ENCODE measurements around the gene RFX1.

RFX1 gene

DNA sequence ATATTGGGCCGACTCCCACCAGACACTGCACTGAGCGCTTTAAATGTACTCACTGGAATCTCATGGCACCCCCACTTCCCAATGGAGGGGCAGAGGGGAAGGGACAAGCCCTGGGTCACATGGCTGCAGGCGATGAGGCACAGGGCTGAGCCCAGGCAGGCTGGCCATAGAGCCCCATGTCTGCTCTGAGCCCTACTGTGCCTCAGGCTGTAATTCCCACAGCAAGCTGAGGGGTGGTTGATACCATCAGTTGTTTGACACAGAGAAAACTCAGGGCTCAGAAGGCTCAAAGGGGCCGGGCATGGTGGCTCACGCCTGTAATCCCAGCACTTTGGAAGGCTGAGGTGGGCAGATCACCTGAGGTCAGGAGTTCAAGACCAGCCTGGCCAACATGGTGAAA, 25.1 kb downstream of the RFX1 start:
- Histone ChIP-seq H3K4me1 (peaks cover 63% of the 10 kb centered on the region), H3K27ac (peak overlapping the region; percentile 40), H3K27me3 (ENCODE audit: control insufficient read depth, insufficient read depth, low read length) (no peaks in the 10 kb centered on the region), H3K9me3 (ENCODE audit: control insufficient read depth, low read length) (no peaks in the 10 kb centered on the region), H3K79me2 (peaks cover 3% of the 10 kb centered on the region), H3K36me3 (ENCODE audit: control insufficient read depth, insufficient read depth, low read length) (no peaks in the 10 kb centered on the region), H3K4me2 (ENCODE audit: low read length) (no peak overlapping the region), H2AFZ (no peak overlapping the region), H3K9ac (no peak overlapping the region), H3K4me3 (ENCODE audit: low read depth, low read length) (no peak overlapping the region)
- TF ChIP-seq, protein P1, sequence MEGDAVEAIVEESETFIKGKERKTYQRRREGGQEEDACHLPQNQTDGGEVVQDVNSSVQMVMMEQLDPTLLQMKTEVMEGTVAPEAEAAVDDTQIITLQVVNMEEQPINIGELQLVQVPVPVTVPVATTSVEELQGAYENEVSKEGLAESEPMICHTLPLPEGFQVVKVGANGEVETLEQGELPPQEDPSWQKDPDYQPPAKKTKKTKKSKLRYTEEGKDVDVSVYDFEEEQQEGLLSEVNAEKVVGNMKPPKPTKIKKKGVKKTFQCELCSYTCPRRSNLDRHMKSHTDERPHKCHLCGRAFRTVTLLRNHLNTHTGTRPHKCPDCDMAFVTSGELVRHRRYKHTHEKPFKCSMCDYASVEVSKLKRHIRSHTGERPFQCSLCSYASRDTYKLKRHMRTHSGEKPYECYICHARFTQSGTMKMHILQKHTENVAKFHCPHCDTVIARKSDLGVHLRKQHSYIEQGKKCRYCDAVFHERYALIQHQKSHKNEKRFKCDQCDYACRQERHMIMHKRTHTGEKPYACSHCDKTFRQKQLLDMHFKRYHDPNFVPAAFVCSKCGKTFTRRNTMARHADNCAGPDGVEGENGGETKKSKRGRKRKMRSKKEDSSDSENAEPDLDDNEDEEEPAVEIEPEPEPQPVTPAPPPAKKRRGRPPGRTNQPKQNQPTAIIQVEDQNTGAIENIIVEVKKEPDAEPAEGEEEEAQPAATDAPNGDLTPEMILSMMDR (IDR thresholded peaks at IDR 0.05): no peak

DNA sequence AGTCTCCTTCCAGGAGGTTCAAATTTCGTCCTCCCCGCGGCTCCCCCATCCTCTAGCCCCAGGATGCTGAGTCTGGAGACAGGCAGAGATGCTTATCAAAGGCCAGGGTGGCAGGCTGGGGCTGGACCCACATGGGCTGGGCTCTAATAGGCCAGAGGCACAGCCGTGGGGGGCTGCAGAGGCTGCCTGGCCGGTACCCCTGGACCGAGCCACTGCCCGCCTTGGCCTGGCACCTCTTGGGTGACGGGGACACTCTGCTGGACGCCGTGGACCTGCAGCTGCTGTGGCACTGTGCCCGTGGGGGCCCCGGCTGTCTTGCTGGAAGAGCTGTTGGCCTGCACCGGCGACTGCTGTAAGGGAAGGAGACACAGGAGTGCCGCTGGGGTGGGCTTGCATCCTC, 25.8 kb downstream of the RFX1 start:
- Histone ChIP-seq H2AFZ (no peak overlapping the region), H3K27ac (peak overlapping the region; percentile 40), H3K9ac (no peak overlapping the region), H3K79me2 (peaks cover 3% of the 10 kb centered on the region), H3K36me3 (ENCODE audit: control insufficient read depth, insufficient read depth, low read length) (no peaks in the 10 kb centered on the region), H3K9me3 (ENCODE audit: control insufficient read depth, low read length) (no peaks in the 10 kb centered on the region), H3K27me3 (ENCODE audit: control insufficient read depth, insufficient read depth, low read length) (no peaks in the 10 kb centered on the region), H3K4me3 (ENCODE audit: low read depth, low read length) (no peak overlapping the region), H3K4me2 (ENCODE audit: low read length) (peak overlapping the region; percentile 70), H3K4me1 (peaks cover 56% of the 10 kb centered on the region)
- TF ChIP-seq, protein P1 (IDR thresholded peaks at IDR 0.05): no peak

DNA sequence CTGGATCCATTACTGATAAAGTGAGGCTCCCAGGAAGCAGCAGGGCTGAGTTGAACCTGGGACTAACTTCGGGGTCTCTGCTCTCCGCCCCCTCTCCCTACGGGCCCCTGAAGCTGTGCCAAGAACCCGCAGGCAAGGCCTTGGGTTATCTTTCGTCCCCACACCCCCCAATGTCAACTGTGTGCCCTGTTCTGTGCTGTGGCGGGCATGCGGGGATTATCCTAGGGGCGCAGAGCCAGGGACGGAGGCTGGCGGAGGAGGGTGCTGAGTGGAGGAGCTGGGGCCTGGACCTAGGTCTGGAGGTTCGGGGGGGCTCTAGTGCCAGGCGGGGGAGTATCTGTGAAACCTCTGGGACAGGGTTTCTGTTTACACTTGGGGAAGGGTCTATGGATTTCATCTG, 26.4 kb downstream of the RFX1 start:
- H3K27me3 ChIP-seq (ENCODE audit: control insufficient read depth, insufficient read depth, low read length): no peaks in the 10 kb centered on the region
- peaks cover 3% of the 10 kb centered on the region for H3K79me2 ChIP-seq
- TF ChIP-seq, protein P1 (IDR thresholded peaks at IDR 0.05): no peak
- no peaks in the 10 kb centered on the region for H3K9me3 ChIP-seq (ENCODE audit: control insufficient read depth, low read length)
- H3K27ac ChIP-seq: peak overlapping the region; percentile 40
- peak overlapping the region; percentile 70 for H3K4me2 ChIP-seq (ENCODE audit: low read length)
- no peaks in the 10 kb centered on the region for H3K36me3 ChIP-seq (ENCODE audit: control insufficient read depth, insufficient read depth, low read length)
- peak overlapping the region; percentile 38 for H3K4me3 ChIP-seq (ENCODE audit: low read depth, low read length)
- H2AFZ ChIP-seq: peak overlapping the region; percentile 42
- H3K4me1 ChIP-seq: peaks cover 49% of the 10 kb centered on the region
- no peak overlapping the region for H3K9ac ChIP-seq

DNA sequence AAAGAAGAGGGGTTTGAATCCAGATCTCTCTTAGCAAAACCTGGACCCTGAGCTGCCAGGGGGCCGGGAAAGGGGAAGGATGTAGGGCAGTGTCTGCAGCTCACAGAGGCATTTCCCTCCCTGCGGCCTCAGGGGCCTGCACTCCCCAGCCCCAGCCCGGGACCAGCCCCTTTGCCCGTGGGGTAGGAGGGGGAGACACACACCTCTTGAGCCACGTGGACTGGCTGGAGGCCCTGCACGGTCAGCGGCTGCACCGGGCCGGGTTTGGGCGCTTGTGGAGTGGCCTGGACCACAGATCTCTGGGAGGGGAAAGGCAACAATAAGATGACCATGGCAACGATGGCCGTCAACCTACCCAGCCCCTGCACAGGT, 26.9 kb downstream of the RFX1 start:
- peak overlapping the region; percentile 42 for H2AFZ ChIP-seq
- peaks cover 49% of the 10 kb centered on the region for H3K4me1 ChIP-seq
- no peaks in the 10 kb centered on the region for H3K9me3 ChIP-seq (ENCODE audit: control insufficient read depth, low read length)
- H3K36me3 ChIP-seq (ENCODE audit: control insufficient read depth, insufficient read depth, low read length): no peaks in the 10 kb centered on the region
- no peak overlapping the region for H3K9ac ChIP-seq
- peak overlapping the region; percentile 70 for H3K4me2 ChIP-seq (ENCODE audit: low read length)
- TF ChIP-seq, protein P1 (IDR thresholded peaks at IDR 0.05): no peak
- H3K79me2 ChIP-seq: peaks cover 3% of the 10 kb centered on the region
- no peaks in the 10 kb centered on the region for H3K27me3 ChIP-seq (ENCODE audit: control insufficient read depth, insufficient read depth, low read length)
- peak overlapping the region; percentile 40 for H3K27ac ChIP-seq
- H3K4me3 ChIP-seq (ENCODE audit: low read depth, low read length): peak overlapping the region; percentile 38
